Epithelial cell of esophagus (primary cell): ENCODE results near the gene PLXNA4.

Source experiments
- DNase-seq: peaks from one replicate; pipeline ENCODE4 v3.0.0; 2010; ENCODE audit warnings: low read depth
- H3K4me3 ChIP-seq: 2 replicates; pipeline ENCODE4 v1.5.1; 2011; ENCODE audit warnings: mild to moderate bottlenecking, low read length, control low read depth
- TF ChIP-seq, protein P1 (sequence below): IDR thresholded peaks from 2 replicates; pipeline ENCODE4 v1.5.1; 2011; ENCODE audit warnings: low read depth, mild to moderate bottlenecking, low read length, control low read depth, inconsistent platforms; ENCODE audit not compliant: insufficient read depth; ENCODE audit errors: missing control alignments

Gene PLXNA4

GRCh38 chr7:132352800-132353199 lies 223.5 kb downstream of the PLXNA4 start:
- H3K4me3 ChIP-seq = no peak overlapping the region
- TF ChIP-seq, protein P1, sequence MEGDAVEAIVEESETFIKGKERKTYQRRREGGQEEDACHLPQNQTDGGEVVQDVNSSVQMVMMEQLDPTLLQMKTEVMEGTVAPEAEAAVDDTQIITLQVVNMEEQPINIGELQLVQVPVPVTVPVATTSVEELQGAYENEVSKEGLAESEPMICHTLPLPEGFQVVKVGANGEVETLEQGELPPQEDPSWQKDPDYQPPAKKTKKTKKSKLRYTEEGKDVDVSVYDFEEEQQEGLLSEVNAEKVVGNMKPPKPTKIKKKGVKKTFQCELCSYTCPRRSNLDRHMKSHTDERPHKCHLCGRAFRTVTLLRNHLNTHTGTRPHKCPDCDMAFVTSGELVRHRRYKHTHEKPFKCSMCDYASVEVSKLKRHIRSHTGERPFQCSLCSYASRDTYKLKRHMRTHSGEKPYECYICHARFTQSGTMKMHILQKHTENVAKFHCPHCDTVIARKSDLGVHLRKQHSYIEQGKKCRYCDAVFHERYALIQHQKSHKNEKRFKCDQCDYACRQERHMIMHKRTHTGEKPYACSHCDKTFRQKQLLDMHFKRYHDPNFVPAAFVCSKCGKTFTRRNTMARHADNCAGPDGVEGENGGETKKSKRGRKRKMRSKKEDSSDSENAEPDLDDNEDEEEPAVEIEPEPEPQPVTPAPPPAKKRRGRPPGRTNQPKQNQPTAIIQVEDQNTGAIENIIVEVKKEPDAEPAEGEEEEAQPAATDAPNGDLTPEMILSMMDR = no peak
- no peak for DNase-seq

DNA sequence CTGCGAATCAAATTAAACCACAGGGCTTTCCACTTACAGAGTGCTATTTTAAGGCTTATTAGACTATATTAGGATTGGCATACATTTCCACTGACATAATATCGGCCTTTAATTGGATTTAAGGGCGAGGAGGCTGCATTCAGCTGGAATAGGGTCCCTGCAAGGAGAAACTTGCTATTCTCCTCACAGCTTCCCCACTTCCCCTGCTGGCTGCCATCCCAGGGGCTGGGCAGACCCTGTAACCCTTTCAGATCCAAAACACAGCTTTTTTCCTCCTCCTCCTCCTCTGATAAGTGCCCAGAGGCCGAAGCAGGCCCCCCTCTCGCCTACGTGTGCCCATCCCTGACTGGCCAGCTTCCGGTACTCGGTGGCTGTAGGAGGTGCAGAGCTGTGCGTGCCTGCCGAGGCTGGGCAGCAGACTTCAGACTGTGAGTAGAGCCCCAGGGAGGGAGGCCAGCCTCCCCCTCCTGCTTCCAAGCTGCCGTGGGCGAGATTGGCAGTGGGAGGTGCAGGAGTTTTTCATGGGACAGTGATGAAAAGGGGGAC lies 224.2 kb downstream of the PLXNA4 start:
- TF ChIP-seq, protein P1 = no peak
- H3K4me3 ChIP-seq = no peak overlapping the region
- DNase-seq = no peak

GRCh38 chr7:132350741-132351140 lies 225.5 kb downstream of the PLXNA4 start:
- DNase-seq = no peak
- TF ChIP-seq, protein P1 = no peak
- H3K4me3 ChIP-seq = no peak overlapping the region

- no peak for DNase-seq
- TF ChIP-seq, protein P1 = no peak
- no peak overlapping the region for H3K4me3 ChIP-seq
Observed at GRCh38 chr7:132349075-132349474, 227.2 kb downstream of the PLXNA4 start.

GRCh38 chr7:132348341-132348740 lies 227.9 kb downstream of the PLXNA4 start:
- DNase-seq = no peak
- TF ChIP-seq, protein P1 = no peak
- no peak overlapping the region for H3K4me3 ChIP-seq

GRCh38 chr7:132347858-132348257 lies 228.4 kb downstream of the PLXNA4 start:
- TF ChIP-seq, protein P1 = no peak
- no peak for DNase-seq
- H3K4me3 ChIP-seq = no peak overlapping the region

GRCh38 chr7:132347123-132347522 lies 229.1 kb downstream of the PLXNA4 start:
- TF ChIP-seq, protein P1 = no peak

More at GRCh38 chr7:132347123-132347522, 229.1 kb downstream of the PLXNA4 start:
- no peak for DNase-seq
- H3K4me3 ChIP-seq = no peak overlapping the region
